ENCODE results near the gene SPTLC1.

DNA sequence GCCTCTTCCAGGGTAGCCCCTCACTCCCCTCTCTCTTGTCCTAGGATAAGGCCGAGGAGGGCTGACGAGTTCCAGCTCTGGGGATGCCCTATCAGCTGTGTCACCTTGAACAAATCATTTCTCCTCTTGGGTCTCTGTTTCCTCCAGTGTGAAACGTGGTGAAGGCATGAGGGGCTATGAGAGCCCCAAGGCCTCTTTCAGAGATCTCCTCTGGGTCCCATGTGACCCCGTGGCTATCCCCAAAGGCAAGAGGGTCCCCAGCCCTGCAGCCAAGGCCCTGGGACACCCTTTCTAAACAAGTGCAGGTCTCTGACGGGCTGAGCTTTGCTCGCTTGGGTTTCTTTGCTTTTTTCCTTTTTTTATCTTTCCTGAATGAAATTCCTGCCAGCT lies 25.5 kb upstream of the SPTLC1 start:
- TF ChIP-seq FOXM1 (IDR thresholded peaks at IDR 0.05; ENCODE audit: borderline replicate concordance) (no peak), ARNT (IDR thresholded peaks at IDR 0.05) (no peak), FOXK2 (IDR thresholded peaks at IDR 0.05) (no peak), ZNF384 (IDR thresholded peaks at IDR 0.05) (no peak), SUZ12 (IDR thresholded peaks at IDR 0.05) (no peak), ELF4 (IDR thresholded peaks at IDR 0.05) (no peak), BHLHE40 (IDR thresholded peaks at IDR 0.05; ENCODE audit: borderline replicate concordance) (no peak), CTBP1 (IDR thresholded peaks at IDR 0.05; ENCODE audit: borderline replicate concordance) (no peak), HDGF (IDR thresholded peaks at IDR 0.05; ENCODE audit: borderline replicate concordance) (no peak), FOXA1 (IDR thresholded peaks at IDR 0.05) (no peak)
